Breast epithelium (tissue), 4 donors: ENCODE data around the gene SH3D19. TPM values are rescaled to one million over a fixed set of nuclear protein-coding genes. Genes with fewer than 3 reads are reported as not detected.
A peak's percentile ranks its signal among the peaks of the same experiment; 100 is the strongest.

Experiments
- DNase-seq, 2 donors: peaks; one replicate each; pipeline ENCODE4 v3.0.0-alpha.2; 2019; ENCODE audit warnings: low spot score in 2 of 2
- H3K27ac ChIP-seq, 2 donors: fragments of 200-600 bp; sonication (generic) in 1 of 2; one replicate each; pipeline ENCODE4 v1.5.1; 2016 to 2019; ENCODE audit warnings: mild to moderate bottlenecking in 1 of 2
- H3K27me3 ChIP-seq, 2 donors: fragments of 200-600 bp; sonication (generic) in 1 of 2; one replicate each; pipeline versions ENCODE4 v1.5.1 to v1.6.0; 2017 to 2019; ENCODE audit warnings: control low read depth in 1 of 2, mild to moderate bottlenecking in 1 of 2
- H3K36me3 ChIP-seq: fragments of 200-600 bp; one replicate; pipeline ENCODE4 v1.5.1; 2019
- H3K4me1 ChIP-seq, 2 donors: fragments of 200-600 bp; sonication (generic); one replicate each; pipeline ENCODE4 v1.5.1; 2016 to 2019; ENCODE audit warnings: control low read depth in 1 of 2
- H3K4me3 ChIP-seq, 3 donors: fragments of 200-600 bp; sonication (generic); 1 replicate in 2 of 3; 2 replicates in 1 of 3; pipeline ENCODE4 v1.5.1; 2016 to 2019; ENCODE audit warnings: mild to moderate bottlenecking in 3 of 3, moderate library complexity in 2 of 3
- H3K9me3 ChIP-seq, 2 donors: fragments of 200-600 bp; sonication (generic) in 1 of 2; one replicate each; pipeline ENCODE4 v1.5.1; 2016 to 2019; ENCODE audit warnings: control low read depth in 1 of 2
- POLR2A ChIP-seq: fragments of 450-650 bp; IDR thresholded peaks from one replicate; pipeline ENCODE4 v1.6.1; 2016; ENCODE audit warnings: antibody characterized with exemption, mild to moderate bottlenecking, moderate library complexity
- POLR2AphosphoS5 ChIP-seq, 3 donors: sonication (generic); formaldehyde crosslinking; IDR thresholded peaks; one replicate each; pipeline ENCODE4 v1.6.1; 2017; ENCODE audit warnings: antibody characterized with exemption in 3 of 3
- intact Hi-C: fragments of 100-400 bp; cut with DNase I; formaldehyde crosslinking; loops from one replicate; pipeline ENCODE4 v1.15.1; 2023; ENCODE audit warnings: low total_unique reads
- total RNA-seq, 3 donors: library from RNA; depleted of rRNA; stranded (reverse); fragments of >200 nt; gene quantifications; one replicate each; pipeline ENCODE4 v1.1.0, GENCODE V29; 2016
- TF ChIP-seq, protein P1 (sequence below), 3 donors: fragments of 450-650 bp; IDR thresholded peaks; one replicate each; pipeline ENCODE4 v1.5.1; 2016 to 2017; ENCODE audit warnings: antibody characterized with exemption in 3 of 3, mild to moderate bottlenecking in 3 of 3, moderate library complexity in 3 of 3

Gene SH3D19
- total RNA-seq, 3 donors from 2014 or later = 82.9 to 297 (median 113) TPM

DNA sequence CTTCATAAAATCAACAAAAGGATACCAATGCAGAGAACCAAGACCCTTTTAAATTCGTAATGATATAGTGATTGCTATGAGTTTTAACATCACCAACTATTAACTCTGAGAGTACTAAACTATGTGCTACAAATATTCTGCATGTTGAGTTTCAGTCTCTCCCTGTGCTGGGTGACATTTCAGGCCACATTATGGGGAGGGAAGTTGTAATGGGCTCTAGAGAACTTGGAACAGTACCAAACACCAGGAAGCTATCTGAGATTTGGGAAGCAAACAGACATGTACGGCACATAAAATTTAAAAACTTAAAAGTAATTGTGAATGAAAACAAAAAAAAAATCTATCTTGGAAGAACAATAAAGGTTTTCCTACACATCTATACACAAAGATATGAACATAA lies 108.1 kb downstream of the SH3D19 start:
- H3K9me3 ChIP-seq = no peaks in the 10 kb centered on the region

DNA sequence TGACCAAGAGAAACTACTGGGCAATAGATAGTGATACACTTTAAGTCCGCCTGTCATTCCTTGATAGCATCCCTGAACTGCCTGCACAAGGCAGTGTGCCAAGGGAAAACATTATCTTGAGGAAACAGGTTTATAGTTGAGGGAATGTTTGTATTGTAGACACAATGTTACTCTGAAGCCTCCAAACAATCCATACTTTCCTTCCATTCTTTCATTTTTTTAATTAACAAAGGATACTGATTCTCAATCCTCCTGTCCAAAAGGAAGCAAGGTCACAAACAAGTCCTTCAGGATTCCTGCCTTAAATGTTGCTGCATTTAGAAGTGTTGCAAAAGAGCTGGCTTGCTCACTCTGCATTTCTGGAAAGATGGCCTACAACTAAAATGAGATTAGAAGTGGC lies 110.1 kb downstream of the SH3D19 start:
- TF ChIP-seq, protein P1, sequence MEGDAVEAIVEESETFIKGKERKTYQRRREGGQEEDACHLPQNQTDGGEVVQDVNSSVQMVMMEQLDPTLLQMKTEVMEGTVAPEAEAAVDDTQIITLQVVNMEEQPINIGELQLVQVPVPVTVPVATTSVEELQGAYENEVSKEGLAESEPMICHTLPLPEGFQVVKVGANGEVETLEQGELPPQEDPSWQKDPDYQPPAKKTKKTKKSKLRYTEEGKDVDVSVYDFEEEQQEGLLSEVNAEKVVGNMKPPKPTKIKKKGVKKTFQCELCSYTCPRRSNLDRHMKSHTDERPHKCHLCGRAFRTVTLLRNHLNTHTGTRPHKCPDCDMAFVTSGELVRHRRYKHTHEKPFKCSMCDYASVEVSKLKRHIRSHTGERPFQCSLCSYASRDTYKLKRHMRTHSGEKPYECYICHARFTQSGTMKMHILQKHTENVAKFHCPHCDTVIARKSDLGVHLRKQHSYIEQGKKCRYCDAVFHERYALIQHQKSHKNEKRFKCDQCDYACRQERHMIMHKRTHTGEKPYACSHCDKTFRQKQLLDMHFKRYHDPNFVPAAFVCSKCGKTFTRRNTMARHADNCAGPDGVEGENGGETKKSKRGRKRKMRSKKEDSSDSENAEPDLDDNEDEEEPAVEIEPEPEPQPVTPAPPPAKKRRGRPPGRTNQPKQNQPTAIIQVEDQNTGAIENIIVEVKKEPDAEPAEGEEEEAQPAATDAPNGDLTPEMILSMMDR (IDR thresholded peaks at IDR 0.05) = no peak
- no peak for TF ChIP-seq POLR2AphosphoS5 (IDR thresholded peaks at IDR 0.05)
- TF ChIP-seq POLR2A = no peak
- DNase-seq = no peak
- no peaks in the 10 kb centered on the region for H3K9me3 ChIP-seq
- no peaks in the 10 kb centered on the region for H3K4me1 ChIP-seq
- peak overlapping the region; percentile 58 to 68 for H3K27ac ChIP-seq
- no peaks in the 10 kb centered on the region for H3K27me3 ChIP-seq
- intact Hi-C loops = no loop called here
- no peak overlapping the region for H3K4me3 ChIP-seq
- H3K36me3 ChIP-seq = no peaks in the 10 kb centered on the region

More for the DNA sequence above, 108.1 kb downstream of the SH3D19 start:
- Histone ChIP-seq H3K4me1 (no peaks in the 10 kb centered on the region), H3K27me3 (no peaks in the 10 kb centered on the region), H3K4me3 (no peak overlapping the region), H3K36me3 (no peaks in the 10 kb centered on the region), H3K27ac (peak overlapping the region in 1 of 2 donors; percentile 44)
- TF ChIP-seq, protein P1 (IDR thresholded peaks at IDR 0.05) = no peak
- TF ChIP-seq POLR2A (no peak), POLR2AphosphoS5 (IDR thresholded peaks at IDR 0.05) (no peak)
- intact Hi-C loops = no loop called here
- DNase-seq = no peak

DNA sequence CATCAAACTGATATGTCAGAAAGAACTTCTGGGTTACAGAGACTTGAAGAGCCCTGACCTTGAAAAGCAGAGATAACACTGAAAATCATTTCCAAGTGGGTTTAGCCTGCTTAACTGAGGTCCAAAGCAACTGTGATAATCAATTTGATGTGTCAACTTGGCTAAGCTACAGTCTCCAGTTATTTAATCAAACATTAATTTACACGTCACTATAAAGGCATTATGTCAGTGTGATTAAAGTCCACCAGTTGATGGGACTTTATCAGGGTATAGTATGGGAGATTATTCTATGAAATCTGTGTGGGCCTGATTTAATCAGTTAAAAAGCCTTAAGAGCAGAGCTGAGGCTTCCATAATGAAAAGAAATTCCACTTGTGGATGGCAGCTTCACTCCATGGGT lies 117.5 kb downstream of the SH3D19 start:
- intact Hi-C loops = no loop called here
- Histone ChIP-seq H3K36me3 (no peaks in the 10 kb centered on the region), H3K27me3 (no peaks in the 10 kb centered on the region), H3K4me1 (no peaks in the 10 kb centered on the region), H3K27ac (no peak overlapping the region), H3K9me3 (no peaks in the 10 kb centered on the region), H3K4me3 (no peak overlapping the region)
- DNase-seq = no peak
- TF ChIP-seq POLR2A (no peak), POLR2AphosphoS5 (IDR thresholded peaks at IDR 0.05) (no peak)
- TF ChIP-seq, protein P1 (IDR thresholded peaks at IDR 0.05) = no peak

DNA sequence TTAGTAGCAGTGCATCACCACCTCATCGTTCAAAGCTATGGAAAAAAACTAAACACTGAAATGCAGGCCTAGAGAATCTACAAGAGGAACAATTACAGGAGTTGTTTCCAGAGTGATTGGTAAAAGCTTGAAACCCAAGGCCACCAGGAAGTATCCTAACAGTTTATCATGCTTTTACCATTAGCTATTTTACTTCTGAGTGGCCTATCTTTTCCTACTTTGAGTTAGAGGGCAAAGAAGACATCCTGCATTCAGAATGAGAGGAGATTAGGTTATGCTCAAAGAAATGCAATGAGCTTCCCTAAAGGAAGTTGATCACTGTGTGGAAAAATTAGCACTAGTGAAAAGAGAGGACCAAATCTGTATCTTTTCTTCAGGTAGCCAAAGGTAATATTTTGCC lies 118.2 kb downstream of the SH3D19 start:
- intact Hi-C loops = no loop called here
- no peak overlapping the region for H3K4me3 ChIP-seq
- DNase-seq = no peak
- no peaks in the 10 kb centered on the region for H3K36me3 ChIP-seq
- TF ChIP-seq, protein P1 (IDR thresholded peaks at IDR 0.05) = no peak
- no peak for TF ChIP-seq POLR2A
- no peak for TF ChIP-seq POLR2AphosphoS5 (IDR thresholded peaks at IDR 0.05)
- H3K9me3 ChIP-seq = no peaks in the 10 kb centered on the region
- H3K27me3 ChIP-seq = no peaks in the 10 kb centered on the region
- peak overlapping the region in 1 of 2 donors; percentile 50 for H3K27ac ChIP-seq
- H3K4me1 ChIP-seq = no peaks in the 10 kb centered on the region

DNA sequence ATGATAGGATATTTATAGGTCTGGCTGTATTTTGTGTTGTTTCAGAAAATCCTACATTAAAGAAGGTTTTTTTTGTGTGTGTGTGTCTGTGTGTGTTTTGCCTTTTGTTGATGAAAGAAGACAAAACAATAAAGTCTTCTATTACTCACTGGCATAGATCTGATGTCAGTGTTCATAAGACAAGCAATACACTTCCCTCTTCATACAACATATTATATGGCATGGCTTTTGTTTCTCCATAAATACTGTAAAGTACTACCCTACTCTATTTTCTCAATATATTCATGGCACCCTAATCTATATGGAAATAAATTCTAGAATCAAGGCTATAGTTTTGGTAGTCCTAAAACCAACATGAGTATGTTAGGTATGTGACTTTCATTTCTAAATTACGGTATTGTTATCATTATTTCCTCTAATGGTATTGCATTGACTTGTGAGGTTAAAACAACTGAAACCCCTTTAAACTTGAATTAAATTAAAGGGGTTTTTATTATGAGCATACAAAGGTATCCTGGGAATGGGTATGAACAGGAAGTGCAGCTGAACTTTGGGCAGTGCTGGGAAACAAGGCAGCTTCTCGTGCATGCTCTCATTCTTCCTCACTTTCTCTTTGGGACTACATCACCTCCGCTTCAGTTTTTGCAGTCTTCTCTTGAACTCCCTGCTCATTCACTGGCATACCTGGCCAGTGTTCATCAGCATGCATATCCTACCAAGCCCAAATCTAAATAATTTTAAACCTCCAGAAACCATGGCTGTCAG lies 119.0 kb downstream of the SH3D19 start:
- Histone ChIP-seq H3K9me3 (no peaks in the 10 kb centered on the region), H3K27me3 (no peaks in the 10 kb centered on the region), H3K4me3 (no peak overlapping the region), H3K27ac (peak overlapping the region; percentile 50 to 63), H3K4me1 (no peaks in the 10 kb centered on the region), H3K36me3 (no peaks in the 10 kb centered on the region)
- intact Hi-C loops = no loop called here
- TF ChIP-seq POLR2AphosphoS5 (IDR thresholded peaks at IDR 0.05) (no peak), POLR2A (no peak)
- TF ChIP-seq, protein P1 (IDR thresholded peaks at IDR 0.05) = no peak
- DNase-seq = no peak
